ENCODE results near the gene REV1.

The REV1 gene

GRCh38 chr2:99403524-99403923 is 86.3 kb downstream of the REV1 start:
- Histone ChIP-seq H3K9me3 (ENCODE audit: low read length) (no peaks in the 10 kb centered on the region), H3K9me2 (ENCODE audit: low read depth, low read length) (no peaks in the 10 kb centered on the region), H2AFZ (ENCODE audit: low read length) (no peak overlapping the region), H3K36me3 (ENCODE audit: insufficient read depth, low read length) (peaks cover 94% of the 10 kb centered on the region), H3K79me2 (ENCODE audit: insufficient read depth, low read length) (no peaks in the 10 kb centered on the region), H3K4me2 (ENCODE audit: low read length) (no peak overlapping the region), H3K27ac (ENCODE audit: low read depth, low read length, poor library complexity, severe bottlenecking) (no peak overlapping the region), H3K27me3 (ENCODE audit: insufficient read depth, low read length) (no peaks in the 10 kb centered on the region), H3F3A (ENCODE audit: insufficient read depth, low read length) (no peaks in the 10 kb centered on the region), H4K20me1 (ENCODE audit: insufficient read depth, low read length) (no peaks in the 10 kb centered on the region), H3K9ac (ENCODE audit: low read length) (no peak overlapping the region), H3K4me1 (ENCODE audit: insufficient read depth, low read length, severe bottlenecking) (no peaks in the 10 kb centered on the region), H3K4me3 (ENCODE audit: low read depth, low read length, poor library complexity, severe bottlenecking) (no peak overlapping the region)
- TF ChIP-seq CTCF (IDR thresholded peaks at IDR 0.05; ENCODE audit: low read length): peak; percentile 18; the same call in 1 of the 2 replicates
- no peak for TF ChIP-seq EZH2 (IDR thresholded peaks at IDR 0.05; ENCODE audit: borderline replicate concordance, low read length)

GRCh38 chr2:99403084-99403483 is 86.7 kb downstream of the REV1 start:
- Histone ChIP-seq H3K27ac (ENCODE audit: low read depth, low read length, poor library complexity, severe bottlenecking) (no peak overlapping the region), H3K4me2 (ENCODE audit: low read length) (no peak overlapping the region), H3K9me2 (ENCODE audit: low read depth, low read length) (no peaks in the 10 kb centered on the region), H3K27me3 (ENCODE audit: insufficient read depth, low read length) (no peaks in the 10 kb centered on the region), H3K36me3 (ENCODE audit: insufficient read depth, low read length) (peaks cover 94% of the 10 kb centered on the region), H2AFZ (ENCODE audit: low read length) (no peak overlapping the region), H3F3A (ENCODE audit: insufficient read depth, low read length) (no peaks in the 10 kb centered on the region), H3K9ac (ENCODE audit: low read length) (no peak overlapping the region), H3K9me3 (ENCODE audit: low read length) (no peaks in the 10 kb centered on the region), H3K79me2 (ENCODE audit: insufficient read depth, low read length) (no peaks in the 10 kb centered on the region), H3K4me1 (ENCODE audit: insufficient read depth, low read length, severe bottlenecking) (no peaks in the 10 kb centered on the region), H4K20me1 (ENCODE audit: insufficient read depth, low read length) (no peaks in the 10 kb centered on the region), H3K4me3 (ENCODE audit: low read depth, low read length, poor library complexity, severe bottlenecking) (no peak overlapping the region)
- TF ChIP-seq CTCF (IDR thresholded peaks at IDR 0.05; ENCODE audit: low read length): no peak

- Histone ChIP-seq H3K9ac (ENCODE audit: low read length) (no peak overlapping the region), H3F3A (ENCODE audit: insufficient read depth, low read length) (no peaks in the 10 kb centered on the region), H3K4me1 (ENCODE audit: insufficient read depth, low read length, severe bottlenecking) (no peaks in the 10 kb centered on the region), H3K79me2 (ENCODE audit: insufficient read depth, low read length) (no peaks in the 10 kb centered on the region), H3K9me2 (ENCODE audit: low read depth, low read length) (no peaks in the 10 kb centered on the region), H2AFZ (ENCODE audit: low read length) (no peak overlapping the region), H3K4me3 (ENCODE audit: low read depth, low read length, poor library complexity, severe bottlenecking) (no peak overlapping the region), H3K27me3 (ENCODE audit: insufficient read depth, low read length) (no peaks in the 10 kb centered on the region), H3K27ac (ENCODE audit: low read depth, low read length, poor library complexity, severe bottlenecking) (no peak overlapping the region), H3K9me3 (ENCODE audit: low read length) (no peaks in the 10 kb centered on the region), H3K4me2 (ENCODE audit: low read length) (no peak overlapping the region), H4K20me1 (ENCODE audit: insufficient read depth, low read length) (no peaks in the 10 kb centered on the region), H3K36me3 (ENCODE audit: insufficient read depth, low read length) (peaks cover 97% of the 10 kb centered on the region)
- no peak for TF ChIP-seq EZH2 (IDR thresholded peaks at IDR 0.05; ENCODE audit: borderline replicate concordance, low read length)
- TF ChIP-seq CTCF (IDR thresholded peaks at IDR 0.05; ENCODE audit: low read length): no peak
These were observed 88.0 kb downstream of the REV1 start for GRCh38 chr2:99401841-99402240.

Measured in OCI-LY1 (cell line).